Measurements from ENCODE around the gene MYLIP.

MYLIP gene

DNA sequence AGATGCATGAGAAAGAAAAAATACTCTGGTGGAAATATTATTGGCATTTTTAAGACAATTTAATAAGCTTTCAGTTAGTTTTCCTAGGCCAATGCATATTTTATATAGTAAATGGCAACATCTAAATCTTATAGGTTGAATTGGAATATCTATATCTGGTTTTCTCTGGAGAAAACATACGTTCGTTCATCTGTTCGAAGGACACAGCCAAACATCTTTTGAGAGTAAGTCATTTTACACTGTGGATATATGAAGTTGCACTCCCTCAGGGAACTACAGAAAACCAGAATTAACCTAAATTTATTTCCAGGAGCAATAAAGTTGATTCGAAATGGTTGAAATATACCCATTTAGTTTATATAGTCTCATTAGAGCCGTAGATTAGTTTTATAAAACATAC is 49.0 kb downstream of the MYLIP start:
- no peak for DNase-seq

- DNase-seq: no peak
Measured at GRCh38 chr6:16178351-16178750, 49.5 kb downstream of the MYLIP start.

GRCh38 chr6:16179063-16179462 is 50.2 kb downstream of the MYLIP start:
- DNase-seq: no peak

- DNase-seq: peak; percentile 45
Measured at GRCh38 chr6:16179970-16180431, 51.1 kb downstream of the MYLIP start.

GRCh38 chr6:16180696-16181438 is 52.0 kb downstream of the MYLIP start:
- DNase-seq: no peak

GRCh38 chr6:16181439-16182297 is 52.8 kb downstream of the MYLIP start:
- DNase-seq: no peak

DNA sequence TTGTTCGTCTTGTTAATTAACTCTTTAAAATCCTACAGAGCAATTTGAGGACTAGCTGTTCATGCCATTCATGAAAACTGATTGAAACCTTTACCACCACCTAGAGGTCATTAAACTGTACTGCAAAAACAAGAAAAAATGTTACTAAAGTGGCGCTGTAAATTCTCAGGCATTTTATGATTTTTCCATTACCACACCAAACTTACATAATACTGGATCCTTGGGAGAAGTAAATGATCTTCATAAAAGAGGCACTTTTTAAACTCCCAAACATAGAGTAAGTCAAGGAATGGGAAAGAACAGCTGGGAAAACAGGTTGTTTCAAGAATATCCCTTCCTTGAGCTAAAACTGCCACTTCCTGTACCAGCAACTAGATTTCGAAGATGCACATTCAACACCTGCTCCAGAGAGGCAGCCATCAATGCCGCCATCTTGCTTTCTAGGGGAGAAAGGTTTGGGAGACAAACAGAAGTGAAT is 54.3 kb downstream of the MYLIP start:
- DNase-seq: peak; percentile 41

DNA sequence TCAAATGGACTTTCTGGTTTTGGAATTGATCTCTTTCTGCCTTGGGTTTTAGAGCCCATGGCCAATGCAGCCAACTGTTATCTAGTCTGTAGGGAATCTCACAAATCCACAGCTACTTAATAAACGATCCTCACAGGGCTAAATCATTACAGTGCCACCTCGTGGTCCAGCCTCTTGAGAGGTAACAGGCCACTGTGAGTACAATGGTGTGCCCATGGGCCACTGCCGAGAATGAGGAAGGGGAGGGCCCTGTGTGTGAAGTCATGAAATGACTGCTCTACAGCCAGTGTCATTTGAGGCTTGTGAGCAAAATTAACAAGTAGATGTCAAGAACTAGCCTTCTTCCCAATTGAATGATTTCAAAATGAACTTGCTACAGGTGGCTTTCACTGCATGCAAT is 55.2 kb downstream of the MYLIP start:
- peak; percentile 27 for DNase-seq

- DNase-seq: no peak
Measured at GRCh38 chr6:16184551-16184950, 55.7 kb downstream of the MYLIP start.

- no peak for DNase-seq
Measured at GRCh38 chr6:16187176-16187575, 58.3 kb downstream of the MYLIP start.

DNA sequence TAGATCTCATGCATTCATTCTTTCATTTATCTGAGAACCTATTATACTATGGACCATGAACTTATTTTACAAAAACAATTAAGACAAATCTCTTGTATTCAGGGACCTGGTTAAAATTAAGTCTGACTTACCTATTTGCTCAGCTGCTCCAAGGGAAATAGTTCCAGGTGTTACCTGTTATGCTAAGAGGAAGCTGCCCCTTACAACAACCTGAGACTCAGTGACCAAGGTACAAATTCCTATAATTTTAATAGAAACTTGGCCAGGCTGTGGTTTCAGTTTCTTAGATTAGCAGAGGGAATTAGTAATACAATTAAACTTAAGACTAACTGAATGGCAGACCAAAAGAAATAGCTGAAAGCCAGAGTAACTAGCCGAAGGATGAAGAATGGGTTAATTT is 61.3 kb downstream of the MYLIP start:
- no peak for DNase-seq

DNA sequence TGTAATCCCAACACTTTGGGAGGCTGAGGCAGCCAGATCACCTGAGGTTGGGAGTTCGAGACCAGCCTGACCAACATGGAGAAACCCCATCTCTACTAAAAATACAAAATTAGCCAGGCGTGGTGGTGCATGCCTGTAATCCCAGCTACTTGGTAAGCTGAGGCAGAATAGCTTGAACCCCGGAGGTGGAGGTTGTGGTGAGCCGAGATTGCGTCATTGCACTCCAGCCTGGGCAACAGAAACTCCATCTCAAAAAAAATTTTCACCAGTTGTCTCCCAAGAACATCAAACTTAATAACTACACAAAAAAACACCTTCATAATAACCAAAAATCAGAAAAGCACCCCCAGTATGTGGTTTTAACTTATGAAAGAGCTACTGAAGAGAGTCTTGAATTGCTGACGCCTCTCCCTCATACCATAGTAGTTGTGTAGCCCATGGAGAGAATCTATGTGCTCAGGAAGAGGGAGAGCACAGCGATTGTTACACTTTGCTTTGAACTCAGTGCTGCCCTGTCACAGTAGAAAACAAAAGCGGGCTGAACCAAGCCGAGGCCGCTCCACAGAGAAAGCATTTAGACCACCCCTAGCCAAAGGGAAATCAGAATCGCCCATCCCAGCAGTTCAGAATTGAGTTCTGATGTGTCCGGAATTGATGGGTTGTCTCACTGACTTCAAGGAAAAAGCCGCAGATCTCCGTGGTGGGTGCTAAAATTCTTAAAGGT is 67.5 kb downstream of the MYLIP start:
- DNase-seq: no peak

DNA sequence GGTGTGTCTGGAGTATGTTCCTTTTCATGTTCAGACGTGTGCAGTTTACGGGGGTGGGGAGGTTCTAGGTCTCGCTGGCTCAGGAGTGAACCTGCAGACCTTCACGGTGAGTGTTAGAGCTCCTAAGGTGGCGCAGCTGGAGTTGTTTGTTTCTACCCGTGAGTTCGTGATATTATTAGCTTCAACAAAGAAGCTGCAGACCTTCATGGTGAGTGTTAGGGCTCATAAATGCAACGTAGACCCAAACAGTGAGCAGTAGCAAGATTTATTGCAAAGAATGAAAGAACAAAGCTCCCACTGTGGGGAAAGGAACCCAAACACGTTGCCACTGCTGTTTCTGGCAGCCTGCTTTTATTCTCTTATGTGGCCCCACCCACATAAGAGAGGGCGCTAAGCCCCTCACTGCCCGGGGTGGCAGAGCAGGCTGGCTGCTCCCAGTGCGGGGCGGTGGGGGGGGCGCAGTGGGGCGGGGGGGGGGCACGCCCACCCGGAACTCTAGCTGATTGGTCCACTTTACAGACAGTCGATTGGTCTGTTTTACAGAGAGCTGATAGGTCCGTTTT is 68.2 kb downstream of the MYLIP start:
- DNase-seq: no peak

All from activated CD4-positive, alpha-beta T cell treated with anti-CD3 and anti-CD28 coated beads, Interleukin-2, Interleukin-6, amounts not matched to agents 100 ng/mL and 50 ng/mL, durations not matched to agents 16 hours and 8 hours (primary cell).